Left lung (tissue), 10 donors: ENCODE data around the gene GRAP2. TPM values are rescaled to one million over a fixed set of nuclear protein-coding genes. Genes with fewer than 3 reads are reported as not detected.

Experiments
- ATAC-seq: fragments of 200-7000 bp; cut with Tn5 transposase; one replicate; pipeline ENCODE4 v1.9.1; 2020; ENCODE audit warnings: moderate library complexity
- DNase-seq, 4 donors: peaks; one replicate each; pipeline ENCODE4 v3.0.0-alpha.2; 2013 to 2020
- H3K27ac ChIP-seq, 2 donors: fragments of 200-600 bp; sonication (generic) in 1 of 2; one replicate each; pipeline versions ENCODE4 v1.5.0 to v1.8.0; 2020 to 2021
- H3K27me3 ChIP-seq, 2 donors: fragments of 200-600 bp; sonication (generic) in 1 of 2; one replicate each; pipeline versions ENCODE4 v1.5.0 to v1.8.0; 2020 to 2021
- H3K36me3 ChIP-seq, 2 donors: fragments of 200-600 bp; sonication (generic) in 1 of 2; one replicate each; pipeline versions ENCODE4 v1.5.0 to v1.8.0; 2020 to 2021
- H3K4me1 ChIP-seq, 2 donors: fragments of 200-600 bp; one replicate each; pipeline ENCODE4 v1.8.0; 2021
- H3K4me3 ChIP-seq, 2 donors: fragments of 200-600 bp; sonication (generic) in 1 of 2; one replicate each; pipeline versions ENCODE4 v1.5.0 to v1.8.0; 2020 to 2021; ENCODE audit warnings: mild to moderate bottlenecking in 1 of 2
- H3K9me3 ChIP-seq, 2 donors: fragments of 200-600 bp; sonication (generic) in 1 of 2; one replicate each; pipeline versions ENCODE4 v1.5.0 to v1.8.0; 2020 to 2021
- intact Hi-C, 2 donors: fragments of 100-400 bp; cut with DNase I; formaldehyde crosslinking; loops; one replicate each; pipeline versions ENCODE4 v1.11.2 to v1.14.2; 2022
- polyA plus RNA-seq, 6 donors: library from polyadenylated mRNA; unstranded; fragments of 120-200 nt; gene quantifications; one replicate each; pipeline ENCODE4 v1.2.1, GENCODE V29; 2013; ENCODE audit not compliant: insufficient read length in 6 of 6
- total RNA-seq, 2 donors: library from RNA; stranded (reverse); fragmentation: NEBNext Ultra II Directional; extraction: Animal tissue kit (Norgen Biotek cat#: 25700); gene quantifications; one replicate each; pipeline ENCODE4 v1.2.1, GENCODE V29; 2021
- TF ChIP-seq, protein P1 (sequence below), 2 donors: fragments of 200-600 bp; sonication (generic) in 1 of 2; IDR thresholded peaks; one replicate each; pipeline versions ENCODE4 v1.5.0 to v1.8.0; 2021; ENCODE audit warnings: antibody characterized with exemption in 2 of 2
- donor health status: DM: no; HTN: yes; CAD: no.
- donor health status: DM: no; HTN: no; CAD: no.

GRAP2 gene
- total and polyA plus RNA-seq, 8 donors: 1.5 to 3.4 (median 2.1) TPM

- DNase-seq (peak in 3 of 4 donors; percentile 17 to 84 (median 39)), ATAC-seq (peak; percentile 59)
- peak within 1 kb of the TSS in 1 of 2 donors; percentile 78 for H3K27ac ChIP-seq
- H3K36me3 ChIP-seq: no peaks in the 10 kb centered on the region
- peaks cover 0 to 37% of the 10 kb centered on the region in 2 donors for H3K27me3 ChIP-seq
- intact Hi-C loops: no loop called here
- H3K4me1 ChIP-seq: peaks cover 0 to 50% of the 10 kb centered on the region in 2 donors
- no peak within 1 kb of the TSS for H3K4me3 ChIP-seq
- TF ChIP-seq, protein P1, sequence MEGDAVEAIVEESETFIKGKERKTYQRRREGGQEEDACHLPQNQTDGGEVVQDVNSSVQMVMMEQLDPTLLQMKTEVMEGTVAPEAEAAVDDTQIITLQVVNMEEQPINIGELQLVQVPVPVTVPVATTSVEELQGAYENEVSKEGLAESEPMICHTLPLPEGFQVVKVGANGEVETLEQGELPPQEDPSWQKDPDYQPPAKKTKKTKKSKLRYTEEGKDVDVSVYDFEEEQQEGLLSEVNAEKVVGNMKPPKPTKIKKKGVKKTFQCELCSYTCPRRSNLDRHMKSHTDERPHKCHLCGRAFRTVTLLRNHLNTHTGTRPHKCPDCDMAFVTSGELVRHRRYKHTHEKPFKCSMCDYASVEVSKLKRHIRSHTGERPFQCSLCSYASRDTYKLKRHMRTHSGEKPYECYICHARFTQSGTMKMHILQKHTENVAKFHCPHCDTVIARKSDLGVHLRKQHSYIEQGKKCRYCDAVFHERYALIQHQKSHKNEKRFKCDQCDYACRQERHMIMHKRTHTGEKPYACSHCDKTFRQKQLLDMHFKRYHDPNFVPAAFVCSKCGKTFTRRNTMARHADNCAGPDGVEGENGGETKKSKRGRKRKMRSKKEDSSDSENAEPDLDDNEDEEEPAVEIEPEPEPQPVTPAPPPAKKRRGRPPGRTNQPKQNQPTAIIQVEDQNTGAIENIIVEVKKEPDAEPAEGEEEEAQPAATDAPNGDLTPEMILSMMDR (IDR thresholded peaks at IDR 0.05): peak in 1 of 2 donors; percentile 31
- H3K9me3 ChIP-seq: no peaks in the 10 kb centered on the region
Measured at GRCh38 chr22:39959640-39960447, 59.0 kb downstream of the GRAP2 start, which contains the start of gene TMA7B. TMA7B (plus strand) TSS chr22:39960397; CDS start chr22:39964375, 3,978 bp downstream.

- H3K4me1 ChIP-seq: peaks cover 0 to 50% of the 10 kb centered on the region in 2 donors
- no peaks in the 10 kb centered on the region for H3K9me3 ChIP-seq
- peak overlapping the region in 1 of 2 donors; percentile 78 for H3K27ac ChIP-seq
- ATAC-seq: peak; percentile 79
- DNase-seq: peak in 1 of 4 donors; percentile 52
- intact Hi-C loops: no loop called here
- TF ChIP-seq, protein P1 (IDR thresholded peaks at IDR 0.05): no peak
- no peaks in the 10 kb centered on the region for H3K36me3 ChIP-seq
- no peak overlapping the region for H3K4me3 ChIP-seq
- H3K27me3 ChIP-seq: peaks cover 3 to 44% of the 10 kb centered on the region in 2 donors
Measured at GRCh38 chr22:39960791-39961746, 60.2 kb downstream of the GRAP2 start.

GRCh38 chr22:39962071-39962470, 61.2 kb downstream of the GRAP2 start:
- Histone ChIP-seq H3K27me3 (peaks cover 3 to 41% of the 10 kb centered on the region in 2 donors), H3K4me3 (no peak overlapping the region), H3K9me3 (no peaks in the 10 kb centered on the region), H3K36me3 (no peaks in the 10 kb centered on the region), H3K27ac (peak overlapping the region in 1 of 2 donors; percentile 78), H3K4me1 (peaks cover 0 to 50% of the 10 kb centered on the region in 2 donors)
- TF ChIP-seq, protein P1 (IDR thresholded peaks at IDR 0.05): no peak
- DNase-seq (no peak), ATAC-seq (no peak)
- intact Hi-C loops: no loop called here

GRCh38 chr22:39965748-39966147, 64.9 kb downstream of the GRAP2 start:
- Histone ChIP-seq H3K9me3 (no peaks in the 10 kb centered on the region), H3K27ac (no peak overlapping the region), H3K27me3 (peaks cover 3 to 20% of the 10 kb centered on the region in 2 donors), H3K4me1 (peaks cover 0 to 28% of the 10 kb centered on the region in 2 donors), H3K36me3 (no peaks in the 10 kb centered on the region), H3K4me3 (no peak overlapping the region)
- TF ChIP-seq, protein P1 (IDR thresholded peaks at IDR 0.05): no peak
- intact Hi-C loops: no loop called here
- no peak for DNase-seq
- no peak for ATAC-seq
